Spinal cord (tissue), 10 donors: ENCODE results near the gene UBASH3A. TPM values are rescaled to one million over a fixed set of nuclear protein-coding genes. Genes with fewer than 3 reads are reported as not detected.

Experiments
- DNase-seq, 6 donors: peaks; one replicate each; pipeline versions ENCODE4 v3.0.0 to v3.0.0-alpha.2; 2013 to 2015; ENCODE audit warnings: low spot score in 6 of 6, low read depth in 4 of 6
- H3K27ac ChIP-seq: one replicate; pipeline ENCODE4 v1.5.1; 2013; ENCODE audit warnings: low read depth, low read length, control low read depth
- H3K27me3 ChIP-seq: one replicate; pipeline ENCODE4 v1.6.1; 2013; ENCODE audit warnings: low read length; ENCODE audit not compliant: control insufficient read depth, insufficient read depth
- H3K36me3 ChIP-seq: one replicate; pipeline ENCODE4 v1.6.1; 2013; ENCODE audit warnings: low read length; ENCODE audit not compliant: control insufficient read depth, insufficient read depth
- H3K4me1 ChIP-seq: one replicate; pipeline ENCODE4 v1.6.1; 2013; ENCODE audit warnings: low read length; ENCODE audit not compliant: control insufficient read depth, insufficient read depth
- H3K4me3 ChIP-seq: one replicate; pipeline ENCODE4 v1.5.1; 2013; ENCODE audit warnings: low read depth, low read length, control low read depth
- H3K9me3 ChIP-seq: one replicate; pipeline ENCODE4 v1.6.1; 2013; ENCODE audit warnings: low read length; ENCODE audit not compliant: control insufficient read depth, insufficient read depth
- WGBS: methylation state at CpG from one replicate; pipeline ENCODE4 v1.1.5; 2013; ENCODE audit warnings: missing lambda C conversion rate; ENCODE audit not compliant: insufficient coverage; 5-methylcytosine and 5-hydroxymethylcytosine counted together
- polyA plus RNA-seq, 2 donors: library from polyadenylated mRNA; unstranded; fragments of 120-200 nt; gene quantifications; one replicate each; pipeline ENCODE4 v1.2.1, GENCODE V29; 2013; ENCODE audit not compliant: insufficient read length in 2 of 2
- total RNA-seq, 2 donors: library from RNA; depleted of rRNA in 1 of 2; stranded (reverse); fragments of 120-200 nt in 1 of 2; fragments of >200 nt in 1 of 2; gene quantifications; one replicate each; pipeline versions ENCODE4 v1.2.3 to v1.2.4, GENCODE V29; 2013 to 2014
- donor health status: healthy.

UBASH3A gene
- total and polyA plus RNA-seq, 4 donors: 0.06 TPM; not detected in 3

DNA sequence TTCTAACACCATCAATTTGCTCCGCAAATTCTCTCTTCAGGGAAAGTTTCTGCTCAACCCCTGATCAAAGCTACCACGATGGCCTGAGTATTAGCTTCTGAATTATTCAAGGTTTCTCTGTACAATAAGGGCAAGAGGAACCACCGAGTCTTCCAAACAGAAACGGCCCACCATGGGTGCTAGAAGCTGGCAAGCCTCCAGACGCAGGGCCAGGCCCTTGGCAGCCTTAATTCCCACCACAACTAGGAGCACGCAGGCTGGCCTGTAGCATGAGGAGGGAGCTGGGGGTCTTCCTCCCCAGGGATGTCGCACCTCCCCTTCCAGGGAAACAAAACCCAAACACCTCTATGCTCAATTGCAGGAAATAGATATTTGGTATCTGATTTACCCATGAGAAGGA, 81.3 kb downstream of the UBASH3A start:
- Histone ChIP-seq H3K4me3 (no peak overlapping the region), H3K9me3 (no peaks in the 10 kb centered on the region), H3K27me3 (no peaks in the 10 kb centered on the region), H3K27ac (no peak overlapping the region), H3K36me3 (no peaks in the 10 kb centered on the region), H3K4me1 (peaks cover 4% of the 10 kb centered on the region)
- WGBS: 55% methylated on average over 2 of the region's 7 CpGs
- DNase-seq: no peak

DNA sequence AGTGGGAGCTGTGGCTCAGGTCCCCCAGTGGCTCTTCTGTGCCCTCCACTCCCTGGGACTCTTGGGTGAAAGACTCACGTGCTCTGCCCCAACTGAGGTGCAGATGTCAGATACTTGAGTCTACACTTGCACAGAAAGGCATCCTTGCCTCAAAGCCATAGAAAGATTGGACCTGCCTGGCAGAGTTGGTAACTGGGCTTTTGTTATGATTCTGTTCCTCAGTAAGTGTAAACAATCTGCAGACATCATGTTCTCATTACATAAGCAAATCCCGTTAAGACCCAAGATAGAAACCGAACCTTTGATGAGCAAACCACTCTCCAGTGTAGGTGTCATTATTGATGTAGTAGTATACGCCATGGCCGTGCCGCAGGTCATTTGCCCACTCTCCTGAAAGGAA, 82.4 kb downstream of the UBASH3A start:
- Histone ChIP-seq H3K4me3 (no peak overlapping the region), H3K27ac (no peak overlapping the region), H3K4me1 (peaks cover 4% of the 10 kb centered on the region), H3K9me3 (no peaks in the 10 kb centered on the region), H3K27me3 (no peaks in the 10 kb centered on the region), H3K36me3 (no peaks in the 10 kb centered on the region)
- DNase-seq: no peak
- WGBS: 94% methylated on average over 1 of the region's 6 CpGs

DNA sequence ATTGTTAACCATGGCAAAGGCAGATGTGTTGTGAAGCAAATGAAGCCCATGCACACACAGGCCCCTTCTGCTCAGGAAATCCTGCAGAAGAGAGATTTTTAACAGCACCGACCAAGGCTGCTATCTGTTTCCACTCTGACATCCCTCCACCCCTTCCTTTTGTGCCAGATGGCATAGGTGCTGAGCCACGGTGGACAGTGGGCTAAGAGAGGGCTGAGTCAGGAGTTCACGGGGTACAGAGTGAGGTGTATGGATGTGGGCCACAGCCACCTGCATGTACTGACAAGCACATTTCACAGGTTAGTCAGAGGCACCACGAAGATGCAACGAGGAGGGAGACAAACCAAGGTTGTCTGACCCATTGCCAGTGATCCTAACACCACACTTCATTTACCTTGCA, 82.8 kb downstream of the UBASH3A start:
- no peak for DNase-seq
- Histone ChIP-seq H3K9me3 (no peaks in the 10 kb centered on the region), H3K27me3 (no peaks in the 10 kb centered on the region), H3K27ac (no peak overlapping the region), H3K4me1 (peaks cover 4% of the 10 kb centered on the region), H3K4me3 (no peak overlapping the region), H3K36me3 (no peaks in the 10 kb centered on the region)
- 80% methylated on average over 4 of the region's 5 CpGs for WGBS

DNA sequence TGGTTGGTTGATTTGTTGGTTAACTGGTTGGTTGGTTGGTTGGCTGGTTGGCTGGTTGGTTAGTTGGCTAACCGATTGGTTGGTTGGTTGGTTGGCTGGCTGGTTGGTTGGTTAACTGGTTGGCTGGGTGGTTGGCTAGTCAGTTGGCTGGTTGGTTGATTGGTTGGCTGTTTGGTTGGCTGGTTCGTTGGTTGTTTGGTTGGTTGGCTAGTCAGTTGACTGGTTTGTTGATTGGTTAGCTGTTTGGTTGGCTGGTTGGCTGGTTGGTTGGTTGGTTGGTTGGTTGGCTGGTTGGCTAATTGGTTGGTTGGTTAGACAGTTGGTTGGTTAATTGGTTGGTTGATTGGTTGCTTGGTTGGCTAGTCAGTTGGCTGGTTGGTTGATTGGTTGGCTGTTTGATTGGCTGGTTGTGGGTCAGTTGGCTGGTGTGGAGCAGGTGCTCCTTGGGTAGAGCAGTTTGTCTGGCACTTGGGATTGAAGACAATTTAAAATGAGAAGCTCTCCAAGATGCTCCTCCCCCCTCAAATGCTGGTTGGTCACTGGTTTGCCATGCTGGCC, 85.4 kb downstream of the UBASH3A start:
- 91% methylated on average over 2 of the region's 2 CpGs for WGBS
- Histone ChIP-seq H3K27ac (no peak overlapping the region), H3K4me1 (peaks cover 4% of the 10 kb centered on the region), H3K27me3 (no peaks in the 10 kb centered on the region), H3K36me3 (no peaks in the 10 kb centered on the region), H3K9me3 (no peaks in the 10 kb centered on the region), H3K4me3 (no peak overlapping the region)
- no peak for DNase-seq

DNA sequence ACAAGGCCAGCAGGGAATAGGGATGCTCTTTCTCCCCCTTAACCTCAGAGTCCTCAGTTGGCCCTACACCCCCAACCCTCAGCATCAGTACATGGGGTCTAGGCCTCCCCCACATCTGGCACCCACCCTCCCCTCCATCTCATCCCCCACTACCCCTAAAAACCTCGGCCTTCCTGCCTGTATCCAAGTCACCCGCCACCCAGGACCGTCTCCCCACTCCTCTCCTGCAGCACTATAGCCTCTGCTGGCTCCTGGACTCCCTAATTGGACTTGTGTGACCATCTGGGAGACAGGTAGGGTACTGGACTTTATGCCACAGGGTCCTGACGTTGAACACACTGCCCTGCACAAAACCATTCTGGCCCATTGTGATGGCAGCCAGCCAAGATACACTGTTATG, 86.3 kb downstream of the UBASH3A start:
- Histone ChIP-seq H3K9me3 (no peaks in the 10 kb centered on the region), H3K27me3 (no peaks in the 10 kb centered on the region), H3K4me3 (no peak overlapping the region), H3K27ac (no peak overlapping the region), H3K4me1 (peaks cover 4% of the 10 kb centered on the region), H3K36me3 (no peaks in the 10 kb centered on the region)
- DNase-seq: no peak
- 93% methylated on average over 3 of the region's 4 CpGs for WGBS

DNA sequence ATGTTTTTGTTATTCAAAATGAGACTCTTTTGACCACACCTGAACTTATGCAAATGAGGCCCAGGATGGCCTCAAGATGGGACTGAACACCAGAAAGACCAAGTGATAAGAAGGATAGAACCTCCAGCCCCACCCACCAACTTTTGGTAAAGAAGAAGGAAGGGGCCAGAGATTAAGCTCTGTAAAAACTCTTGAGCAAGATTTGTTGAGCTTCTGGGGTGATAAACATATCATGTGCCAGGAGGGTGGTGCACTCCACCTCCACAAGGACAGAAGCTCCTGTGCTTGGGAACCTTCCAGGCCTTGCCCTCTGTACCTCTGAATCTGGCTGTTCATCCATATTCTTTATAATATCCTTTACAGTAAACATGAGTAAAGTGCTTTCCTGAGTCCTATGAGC, 87.0 kb downstream of the UBASH3A start:
- no peak overlapping the region for H3K4me3 ChIP-seq
- no peaks in the 10 kb centered on the region for H3K27me3 ChIP-seq
- peaks cover 9% of the 10 kb centered on the region for H3K4me1 ChIP-seq
- H3K36me3 ChIP-seq: no peaks in the 10 kb centered on the region
- DNase-seq: no peak
- H3K9me3 ChIP-seq: no peaks in the 10 kb centered on the region
- H3K27ac ChIP-seq: no peak overlapping the region

DNA sequence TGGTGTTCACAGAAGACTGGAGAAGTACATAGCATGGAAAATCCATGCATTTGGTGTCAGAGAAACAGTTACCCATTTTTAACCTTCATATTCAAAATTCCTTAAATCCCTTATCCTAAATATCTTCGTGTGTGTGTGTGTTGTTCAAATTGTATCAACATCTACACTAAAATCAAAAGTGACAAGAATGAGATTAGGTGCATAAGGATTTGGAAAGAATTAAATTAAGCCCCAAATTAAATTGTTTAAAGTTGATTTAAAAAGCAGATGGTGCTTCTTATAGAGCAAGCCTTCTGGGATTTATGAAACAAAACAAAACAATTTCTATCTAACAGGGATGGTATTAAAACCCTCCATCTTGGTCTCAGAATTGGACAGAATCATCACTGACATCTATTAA, 87.6 kb downstream of the UBASH3A start:
- Histone ChIP-seq H3K4me1 (peaks cover 12% of the 10 kb centered on the region), H3K4me3 (no peak overlapping the region), H3K36me3 (no peaks in the 10 kb centered on the region), H3K27me3 (no peaks in the 10 kb centered on the region), H3K27ac (no peak overlapping the region), H3K9me3 (no peaks in the 10 kb centered on the region)
- no peak for DNase-seq
- no CpG with 5 or more reads among the region's 1 CpG for WGBS

DNA sequence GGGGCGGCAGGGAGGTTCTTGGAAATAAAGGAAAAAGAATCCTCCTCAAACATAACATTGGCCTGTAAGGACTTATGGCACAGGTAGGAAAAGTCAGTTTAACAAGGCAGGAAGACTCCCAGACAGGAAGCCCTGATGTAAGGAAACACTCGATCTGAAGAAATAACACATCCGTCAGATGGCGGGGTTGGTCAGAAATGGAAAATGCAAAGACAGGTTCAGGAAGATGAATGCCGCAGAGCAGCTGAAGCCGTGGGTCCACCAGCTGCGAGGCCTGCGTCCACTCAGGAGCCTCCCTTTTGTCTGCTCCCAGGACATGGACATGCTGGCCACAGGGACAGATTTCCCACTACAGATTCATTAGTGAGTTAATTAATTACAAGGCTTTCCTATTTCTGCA, 88.5 kb downstream of the UBASH3A start:
- no peaks in the 10 kb centered on the region for H3K27me3 ChIP-seq
- H3K4me1 ChIP-seq: peaks cover 18% of the 10 kb centered on the region
- WGBS: 83% methylated on average over 6 of the region's 8 CpGs
- no peaks in the 10 kb centered on the region for H3K9me3 ChIP-seq
- no peak overlapping the region for H3K4me3 ChIP-seq
- DNase-seq: no peak
- H3K27ac ChIP-seq: no peak overlapping the region
- H3K36me3 ChIP-seq: no peaks in the 10 kb centered on the region

DNA sequence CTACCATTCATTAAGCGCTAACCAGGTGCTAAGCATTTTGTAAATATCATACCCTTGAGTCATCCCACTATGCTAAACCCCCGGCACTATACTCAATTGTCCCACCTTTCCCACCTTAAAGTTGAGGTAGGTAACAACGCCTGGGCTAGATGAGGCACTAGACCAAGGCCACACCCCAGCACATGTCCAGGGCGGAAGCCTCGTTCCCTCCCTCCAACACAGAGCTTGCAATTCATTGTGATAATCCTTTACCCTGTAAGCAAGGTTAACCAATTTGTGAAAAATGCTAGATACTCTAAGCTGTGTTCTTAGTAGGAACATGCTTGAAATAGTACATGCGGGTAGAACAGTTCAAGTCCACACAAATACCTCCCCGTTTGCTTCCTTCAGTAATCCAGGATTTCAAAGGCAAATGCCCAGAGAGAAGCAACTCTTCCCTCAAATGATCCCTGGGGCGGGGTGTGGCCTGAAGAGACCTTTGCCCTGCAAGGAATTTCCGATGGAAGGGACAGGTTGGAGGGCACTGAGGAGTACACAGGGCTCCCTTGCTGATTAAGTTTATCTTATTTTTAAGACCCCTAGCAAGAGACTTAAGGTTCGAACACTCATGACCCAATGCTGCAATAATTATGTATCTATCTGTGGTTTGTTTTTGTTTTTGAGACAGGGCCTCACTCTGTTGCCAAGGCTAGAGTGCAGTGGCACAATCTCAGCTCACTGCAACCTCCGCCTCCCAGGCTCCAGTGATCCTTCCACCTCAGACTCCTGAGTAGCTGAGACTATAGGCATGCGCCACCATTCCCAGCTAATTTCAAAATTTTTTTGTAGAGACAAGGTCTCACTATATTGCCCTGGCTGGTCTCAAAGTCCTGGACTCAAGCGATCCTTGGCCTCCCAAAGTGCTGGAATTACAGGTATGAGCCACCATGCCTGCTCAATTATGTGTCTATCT, 89.7 kb downstream of the UBASH3A start:
- no peaks in the 10 kb centered on the region for H3K27me3 ChIP-seq
- no peak overlapping the region for H3K27ac ChIP-seq
- WGBS: 94% methylated on average over 5 of the region's 13 CpGs
- DNase-seq: no peak
- no peaks in the 10 kb centered on the region for H3K9me3 ChIP-seq
- H3K4me3 ChIP-seq: no peak overlapping the region
- H3K36me3 ChIP-seq: no peaks in the 10 kb centered on the region
- peaks cover 18% of the 10 kb centered on the region for H3K4me1 ChIP-seq

DNA sequence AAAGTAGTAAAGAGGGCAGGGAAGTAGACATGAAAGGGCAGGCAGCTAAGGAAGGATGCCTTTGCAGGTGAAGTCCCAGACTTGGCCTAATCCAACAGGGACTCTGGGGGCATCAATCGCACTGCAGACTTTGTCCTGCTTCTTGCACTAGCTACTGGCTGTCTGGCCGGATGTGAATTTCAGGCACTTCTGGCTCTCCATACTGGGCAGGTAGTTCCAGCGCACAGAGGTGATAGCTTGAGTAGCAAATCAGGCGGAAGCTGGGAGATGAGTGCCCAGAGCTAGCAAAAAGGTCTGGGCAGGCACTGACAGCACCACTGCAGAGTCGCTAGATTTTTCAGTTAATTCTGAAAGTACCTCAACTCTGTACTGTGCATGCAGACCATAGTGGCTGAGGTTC, 91.3 kb downstream of the UBASH3A start:
- Histone ChIP-seq H3K9me3 (no peaks in the 10 kb centered on the region), H3K27me3 (no peaks in the 10 kb centered on the region), H3K4me1 (peaks cover 28% of the 10 kb centered on the region), H3K36me3 (no peaks in the 10 kb centered on the region), H3K4me3 (no peak overlapping the region), H3K27ac (no peak overlapping the region)
- DNase-seq: no peak
- 91% methylated on average over 4 of the region's 5 CpGs for WGBS
